K562 (cell line): ENCODE results near the gene SYF2. TPM values are rescaled to one million over a fixed set of nuclear protein-coding genes. Genes with fewer than 3 reads are reported as not detected.
A peak's percentile ranks its signal among the peaks of the same experiment; 100 is the strongest.

Experiments
- ATAC-seq: fragments of 200-7000 bp; cut with Tn5 transposase; 3 replicates; pipeline ENCODE4 v1.9.1; 2020; ENCODE audit warnings: moderate library complexity
- BruUV-seq: library from RNA; stranded (reverse); fragments of 400-500 nt; replicated peaks from 2 replicates; lab custom pipeline; 2021; lab: Mats Ljungman, UMichigan
- CTCF ChIA-PET: fragments of 300-600 bp; formaldehyde crosslinking; extraction: SDS; loops from one replicate; lab custom pipeline; 2021; ENCODE audit warnings: low intra/inter-chr PET ratio; lab: Yijun Ruan, JAX
- POLR2A ChIA-PET: fragments of 300-600, 350-650 bp; sonication (Branson Sonifier 250); formaldehyde crosslinking; extraction: SDS; loops from one replicate; lab custom pipeline; 2021; ENCODE audit warnings: antibody characterized with exemption, inconsistent platforms; lab: Yijun Ruan, JAX
- DNase-seq, 4 experiments: peaks; one replicate each; pipeline versions ENCODE4 v3.0.0 to v3.0.0-alpha.2; 2011 to 2018; ENCODE audit warnings: low spot score in 3 of 4, mixed read lengths in 3 of 4; ENCODE audit errors: extremely low read depth in 1 of 4
- FAIRE-seq: peaks from 2 replicates; lab custom pipeline; 2011; peaks lifted over from hg19 to GRCh38; lab: Jason Lieb, UNC
- H2AFZ ChIP-seq: 2 replicates; pipeline ENCODE4 v1.6.0; 2011; ENCODE audit warnings: low read depth, low read length, control low read depth, inconsistent platforms
- H3K27ac ChIP-seq: fragments of 200-600 bp; 3 replicates; pipeline ENCODE4 v1.8.0; 2011; ENCODE audit warnings: low read depth, mild to moderate bottlenecking, control low read depth, inconsistent platforms, low read length, moderate library complexity, mixed read lengths; ENCODE audit errors: extremely low read depth
- H3K27me3 ChIP-seq, 2 experiments: fragments of 300-600 bp in 1 of 2; 2 replicates in 1 of 2; 3 replicates in 1 of 2; pipeline versions ENCODE4 v1.6.0 to v1.8.0; 2011; ENCODE audit warnings: inconsistent platforms in 2 of 2, low read length in 2 of 2, mild to moderate bottlenecking in 1 of 2, mixed read lengths in 1 of 2, moderate library complexity in 1 of 2; ENCODE audit not compliant: control insufficient read depth in 2 of 2, insufficient read depth in 2 of 2
- H3K36me3 ChIP-seq: fragments of 300-600 bp; 3 replicates; pipeline ENCODE4 v1.8.0; 2011; ENCODE audit warnings: mild to moderate bottlenecking, low read length, inconsistent platforms; ENCODE audit not compliant: control insufficient read depth, insufficient read depth
- H3K4me1 ChIP-seq, 2 experiments: fragments of 200-600 bp in 1 of 2; replicated peaks in 1 of 2; 2 replicates in 1 of 2; 3 replicates in 1 of 2; pipeline versions ENCODE4 v1.5.1 to v1.8.0; 2011; ENCODE audit warnings: inconsistent platforms in 2 of 2, low read length in 2 of 2, mild to moderate bottlenecking in 1 of 2, mixed read lengths in 1 of 2, moderate library complexity in 1 of 2; ENCODE audit not compliant: control insufficient read depth in 2 of 2, insufficient read depth in 2 of 2
- H3K4me2 ChIP-seq: 2 replicates; pipeline ENCODE4 v1.6.1; 2011; ENCODE audit warnings: low read length, control low read depth, inconsistent platforms, mixed read lengths; ENCODE audit not compliant: insufficient read depth
- H3K4me3 ChIP-seq: fragments of 200-600 bp; sonication (generic), shearing (Covaris generic); 2 replicates; pipeline ENCODE4 v1.5.1; 2016; ENCODE audit warnings: control low read depth, inconsistent platforms
- H3K79me2 ChIP-seq: fragments of 200-600 bp; 3 replicates; pipeline ENCODE4 v1.8.0; 2011; ENCODE audit warnings: low read length, inconsistent platforms; ENCODE audit not compliant: control insufficient read depth, insufficient read depth
- H3K9ac ChIP-seq, 2 experiments: 2 replicates each; pipeline versions ENCODE4 v1.6.0 to v1.6.1; 2011; ENCODE audit warnings: low read depth in 2 of 2, low read length in 2 of 2, control low read depth in 1 of 2, inconsistent platforms in 1 of 2, mild to moderate bottlenecking in 1 of 2, mixed read lengths in 1 of 2; ENCODE audit not compliant: insufficient read depth in 1 of 2
- H3K9me1 ChIP-seq: one replicate; pipeline ENCODE4 v1.6.0; 2011; ENCODE audit warnings: inconsistent platforms, mild to moderate bottlenecking, low read length, moderate library complexity; ENCODE audit not compliant: control insufficient read depth, insufficient read depth
- H3K9me3 ChIP-seq: replicated peaks from 2 replicates; pipeline ENCODE4 v1.5.1; 2011; ENCODE audit warnings: low read depth, low read length, inconsistent platforms; ENCODE audit not compliant: control insufficient read depth, insufficient read depth
- H4K20me1 ChIP-seq: replicated peaks from 2 replicates; pipeline ENCODE4 v1.6.1; 2011; ENCODE audit warnings: low read length, inconsistent platforms, mixed read lengths; ENCODE audit not compliant: control insufficient read depth, insufficient read depth
- CEBPG ChIP-seq, 3 experiments: fragments of 200-800 bp in 1 of 3; sonication (Bioruptor generic) in 1 of 3; sonication (generic) in 1 of 3; formaldehyde crosslinking in 1 of 3; IDR thresholded peaks in 2 of 3; conservative IDR thresholded peaks in 1 of 3; 2 replicates each; pipeline versions ENCODE4 v1.6.1 to v1.8.0; 2016 to 2022; ENCODE audit warnings: missing compliant biosample characterization in 2 of 3, missing genetic modification characterization in 2 of 3, mild to moderate bottlenecking in 1 of 3, missing genetic modification reagents in 1 of 3
- GABPA ChIP-seq: fragments of 200-800 bp; sonication (Bioruptor generic); conservative IDR thresholded peaks from 2 replicates; pipeline ENCODE4 v1.6.1; 2016; ENCODE audit warnings: low read depth, missing genetic modification characterization, missing compliant biosample characterization
- HDAC6 ChIP-seq: IDR thresholded peaks from 2 replicates; pipeline ENCODE4 v1.6.1; 2012; ENCODE audit warnings: low read depth, mild to moderate bottlenecking, control low read depth, inconsistent platforms, low read length, moderate library complexity
- MIER1 ChIP-seq: fragments of 450-650 bp; IDR thresholded peaks from 2 replicates; pipeline ENCODE4 v1.6.1; 2016; ENCODE audit warnings: antibody characterized with exemption, mild to moderate bottlenecking, low read depth
- RBBP5 ChIP-seq: fragments of 200-600 bp; sonication (generic); IDR thresholded peaks from 2 replicates; pipeline ENCODE4 v1.6.1; 2012; ENCODE audit warnings: borderline replicate concordance, mild to moderate bottlenecking, low read length, control low read depth, inconsistent platforms; ENCODE audit not compliant: insufficient read depth, poor library complexity, severe bottlenecking
- SOX6 ChIP-seq: fragments of 450-650 bp; IDR thresholded peaks from 2 replicates; pipeline ENCODE4 v1.6.1; 2014; ENCODE audit warnings: mild to moderate bottlenecking
- SRF ChIP-seq, 2 experiments: fragments of 250-450, 450-650 bp in 1 of 2; sonication (Bioruptor Pico) in 1 of 2; sonication (generic) in 1 of 2; formaldehyde crosslinking; IDR thresholded peaks; 2 replicates each; pipeline versions ENCODE4 v1.5.0 to v1.5.1; 2020 to 2022; ENCODE audit warnings: mild to moderate bottlenecking in 1 of 2, missing genetic modification reagents in 1 of 2
- TEAD4 ChIP-seq, 2 experiments: sonication (generic) in 1 of 2; formaldehyde crosslinking in 1 of 2; IDR thresholded peaks; 2 replicates each; pipeline versions ENCODE4 v1.6.1 to v1.8.0; 2012 to 2022; ENCODE audit warnings: borderline replicate concordance in 1 of 2, inconsistent platforms in 1 of 2, low read length in 1 of 2, mild to moderate bottlenecking in 1 of 2, missing genetic modification reagents in 1 of 2
- ZNF197 ChIP-seq: fragments of 200-800 bp; sonication (Bioruptor generic); IDR thresholded peaks from 2 replicates; pipeline ENCODE4 v1.6.1; 2016; ENCODE audit warnings: low read depth, missing genetic modification characterization, missing compliant biosample characterization
- WGBS: fragments of 100-300 bp; shearing (Covaris generic); methylation state at CpG from one replicate; pipeline ENCODE4 v1.1.6; 2016; ENCODE audit warnings: low coverage, mixed read lengths; ENCODE audit not compliant: insufficient coverage; ENCODE audit errors: missing lambda C conversion rate; 5-methylcytosine and 5-hydroxymethylcytosine counted together
- in situ Hi-C: fragments of 300-500 bp; cut with MboI; formaldehyde crosslinking; loops from 4 replicates; pipeline ENCODE4 v1.15.0; 2018; ENCODE audit warnings: inconsistent platforms, mixed read lengths
- intact Hi-C: fragments of 100-400 bp; cut with micrococcal nuclease; formaldehyde crosslinking; loops from 2 replicates; pipeline ENCODE4 v1.14.2; 2022
- polyA plus RNA-seq, 8 experiments: library from polyadenylated mRNA; depleted of rRNA in 4 of 8; stranded (reverse) in 5 of 8; unstranded in 3 of 8; fragments of >200 nt; fragmentation: Nextera tagmentation in 2 of 8; fragmentation: Illumina TruSeq in 1 of 8; extraction: Ambion mirVana in 2 of 8; extraction: Trizol in 1 of 8; gene quantifications; 2 replicates each; pipeline versions ENCODE4 v1.2.1 to v1.2.3, GENCODE V29; 2011 to 2014; ENCODE audit warnings: inconsistent platforms in 1 of 8, missing spikeins in 1 of 8
- total RNA-seq, 7 experiments: library from RNA; depleted of rRNA in 6 of 7; stranded (reverse); fragments of >200 nt in 6 of 7; fragmentation: Illumina TruSeq in 2 of 7; extraction: Trizol in 2 of 7; gene quantifications; 2 replicates each; pipeline versions ENCODE4 v1.2.1 to v1.2.3, GENCODE V29; 2011 to 2021; ENCODE audit warnings: low replicate concordance in 1 of 7
- TF ChIP-seq, protein P1 (sequence below), 3 experiments: IDR thresholded peaks in 2 of 3; conservative IDR thresholded peaks in 1 of 3; 2 replicates each; pipeline ENCODE4 v1.5.1; 2011 to 2012; ENCODE audit warnings: low read length in 3 of 3, mild to moderate bottlenecking in 3 of 3, control low read depth in 2 of 3, improper control_type of control experiment in 1 of 3, inconsistent platforms in 1 of 3, low read depth in 1 of 3, mixed read lengths in 1 of 3, moderate library complexity in 1 of 3; ENCODE audit not compliant: insufficient read depth in 2 of 3
- TF ChIP-seq, protein P2 (sequence below): fragments of 450-650 bp; conservative IDR thresholded peaks from 2 replicates; pipeline ENCODE4 v1.6.1; 2016; ENCODE audit warnings: missing genetic modification characterization, low read depth, mild to moderate bottlenecking, control low read depth, missing compliant biosample characterization
- TF ChIP-seq, protein P3 (sequence below), 2 experiments: fragments of 450-650 bp in 1 of 2; IDR thresholded peaks; 2 replicates each; pipeline ENCODE4 v1.6.1; 2011 to 2017; ENCODE audit warnings: low read depth in 2 of 2, antibody characterized with exemption in 1 of 2, borderline replicate concordance in 1 of 2, low read length in 1 of 2, mild to moderate bottlenecking in 1 of 2, mixed read lengths in 1 of 2; ENCODE audit not compliant: control insufficient read depth in 1 of 2

The SYF2 gene
- total and polyA plus RNA-seq, 9 of the 15 experiments (the other 6 are each of a cell fraction or from before 2014, with no cell fraction given): 20.9 to 69.0 (median 43.2) TPM

DNA sequence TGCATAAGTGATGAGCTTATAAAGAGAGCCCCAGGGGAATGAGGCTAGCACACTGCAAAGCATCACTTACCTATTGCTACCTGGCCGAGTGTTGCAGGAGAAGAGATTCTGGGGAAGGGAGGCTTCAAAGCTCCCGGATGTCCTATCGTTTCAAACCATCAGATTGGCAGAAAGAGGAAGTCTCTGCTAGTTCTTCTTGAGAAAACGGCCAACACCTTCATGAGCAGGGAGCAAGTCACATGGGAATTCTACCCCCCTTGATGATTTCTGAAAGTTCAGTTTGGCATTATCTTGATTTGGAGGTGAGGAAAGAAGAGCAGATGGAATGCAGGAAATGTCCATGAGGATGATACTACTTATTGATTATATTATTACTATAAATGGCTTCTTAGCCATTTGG lies 16.2 kb downstream of the SYF2 start:
- Histone ChIP-seq H3K27me3 (0 out of 5 replicates have a peak, but pooled peaks cover 0 to 2% of the 10 kb centered on the region in 2 experiments), H3K9me3 (no peaks in the 10 kb centered on the region), H3K79me2 (no peaks in the 10 kb centered on the region), H3K27ac (no peak overlapping the region), H3K36me3 (peaks cover 3% of the 10 kb centered on the region; the same call in 1 of the 3 replicates), H3K4me1 (peaks cover 18 to 19% of the 10 kb centered on the region in 2 experiments), H3K9me1 (no peaks in the 10 kb centered on the region), H3K4me2 (0 out of 2 replicates have a peak overlapping the region, but pooled peaks have one; percentile 1), H4K20me1 (0 out of 2 replicates have a peak, but pooled peaks cover 2% of the 10 kb centered on the region), H3K4me3 (no peak overlapping the region), H3K9ac (no peak overlapping the region), H2AFZ (peak overlapping the region; percentile 79)
- no TSS peak for BruUV-seq
- ChIA-PET CTCF (interaction anchor here (0.6 kb wide), 1 partner anchor 13 kb away, joined by 5 read pairs; no protein-coding TSS in a partner anchor), POLR2A (interaction anchor here (0.6 to 13.3 kb wide), 6 partner anchors 8 to 104 kb away, joined by 3 to 113 read pairs (median 4); partner anchors contain the start of gene SYF2)
- peak; percentile 34; the same call in 2 of the 3 replicates for ATAC-seq
- in situ Hi-C loops: no loop called here
- intact Hi-C loops: no loop called here
- peak; percentile 54 for FAIRE-seq
- peak in 1 of 4 experiments; percentile 56 for DNase-seq
- WGBS: 3% methylated on average over 4 of the region's 4 CpGs
- peak; percentile 79; the same call in 1 of the 2 replicates for TF ChIP-seq ZNF197
- TF ChIP-seq SOX6: peak; percentile 29; the same call in 1 of the 2 replicates
- TF ChIP-seq TEAD4 (IDR thresholded peaks at IDR 0.05; ENCODE audit: low read length): peak; percentile 45; the same call in 1 of the 2 replicates
- no peak for TF ChIP-seq TEAD4 (CRISPR knock-in tag; IDR thresholded peaks at IDR 0.05; ENCODE audit: borderline replicate concordance)
- no peak for TF ChIP-seq MIER1
- TF ChIP-seq CEBPG (CRISPR knock-in tag; IDR thresholded peaks at IDR 0.05): no peak
- no peak for TF ChIP-seq CEBPG (tag; conservative IDR thresholded peaks at IDR 0.05 in 1 of 2, IDR thresholded peaks at IDR 0.05 in 1 of 2)
- TF ChIP-seq SRF (CRISPR knock-in tag; IDR thresholded peaks at IDR 0.05): peak in 1 of 2 experiments; percentile 56; a peak in 1 of 4 replicates
- TF ChIP-seq, protein P1, sequence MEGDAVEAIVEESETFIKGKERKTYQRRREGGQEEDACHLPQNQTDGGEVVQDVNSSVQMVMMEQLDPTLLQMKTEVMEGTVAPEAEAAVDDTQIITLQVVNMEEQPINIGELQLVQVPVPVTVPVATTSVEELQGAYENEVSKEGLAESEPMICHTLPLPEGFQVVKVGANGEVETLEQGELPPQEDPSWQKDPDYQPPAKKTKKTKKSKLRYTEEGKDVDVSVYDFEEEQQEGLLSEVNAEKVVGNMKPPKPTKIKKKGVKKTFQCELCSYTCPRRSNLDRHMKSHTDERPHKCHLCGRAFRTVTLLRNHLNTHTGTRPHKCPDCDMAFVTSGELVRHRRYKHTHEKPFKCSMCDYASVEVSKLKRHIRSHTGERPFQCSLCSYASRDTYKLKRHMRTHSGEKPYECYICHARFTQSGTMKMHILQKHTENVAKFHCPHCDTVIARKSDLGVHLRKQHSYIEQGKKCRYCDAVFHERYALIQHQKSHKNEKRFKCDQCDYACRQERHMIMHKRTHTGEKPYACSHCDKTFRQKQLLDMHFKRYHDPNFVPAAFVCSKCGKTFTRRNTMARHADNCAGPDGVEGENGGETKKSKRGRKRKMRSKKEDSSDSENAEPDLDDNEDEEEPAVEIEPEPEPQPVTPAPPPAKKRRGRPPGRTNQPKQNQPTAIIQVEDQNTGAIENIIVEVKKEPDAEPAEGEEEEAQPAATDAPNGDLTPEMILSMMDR (IDR thresholded peaks at IDR 0.05 in 2 of 3, conservative IDR thresholded peaks at IDR 0.05 in 1 of 3; ENCODE audit: insufficient read depth in 2 of 3, low read depth in 1 of 3, low read length in 3 of 3): no peak
- TF ChIP-seq, protein P2, sequence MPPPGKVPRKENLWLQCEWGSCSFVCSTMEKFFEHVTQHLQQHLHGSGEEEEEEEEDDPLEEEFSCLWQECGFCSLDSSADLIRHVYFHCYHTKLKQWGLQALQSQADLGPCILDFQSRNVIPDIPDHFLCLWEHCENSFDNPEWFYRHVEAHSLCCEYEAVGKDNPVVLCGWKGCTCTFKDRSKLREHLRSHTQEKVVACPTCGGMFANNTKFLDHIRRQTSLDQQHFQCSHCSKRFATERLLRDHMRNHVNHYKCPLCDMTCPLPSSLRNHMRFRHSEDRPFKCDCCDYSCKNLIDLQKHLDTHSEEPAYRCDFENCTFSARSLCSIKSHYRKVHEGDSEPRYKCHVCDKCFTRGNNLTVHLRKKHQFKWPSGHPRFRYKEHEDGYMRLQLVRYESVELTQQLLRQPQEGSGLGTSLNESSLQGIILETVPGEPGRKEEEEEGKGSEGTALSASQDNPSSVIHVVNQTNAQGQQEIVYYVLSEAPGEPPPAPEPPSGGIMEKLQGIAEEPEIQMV (tag): 0 out of 2 replicates have a peak, but pooled peaks have one; percentile 33
- TF ChIP-seq GABPA (tag): peak; percentile 43; the same call in 1 of the 2 replicates
- no peak for TF ChIP-seq HDAC6
- TF ChIP-seq RBBP5: no peak
- TF ChIP-seq, protein P3, sequence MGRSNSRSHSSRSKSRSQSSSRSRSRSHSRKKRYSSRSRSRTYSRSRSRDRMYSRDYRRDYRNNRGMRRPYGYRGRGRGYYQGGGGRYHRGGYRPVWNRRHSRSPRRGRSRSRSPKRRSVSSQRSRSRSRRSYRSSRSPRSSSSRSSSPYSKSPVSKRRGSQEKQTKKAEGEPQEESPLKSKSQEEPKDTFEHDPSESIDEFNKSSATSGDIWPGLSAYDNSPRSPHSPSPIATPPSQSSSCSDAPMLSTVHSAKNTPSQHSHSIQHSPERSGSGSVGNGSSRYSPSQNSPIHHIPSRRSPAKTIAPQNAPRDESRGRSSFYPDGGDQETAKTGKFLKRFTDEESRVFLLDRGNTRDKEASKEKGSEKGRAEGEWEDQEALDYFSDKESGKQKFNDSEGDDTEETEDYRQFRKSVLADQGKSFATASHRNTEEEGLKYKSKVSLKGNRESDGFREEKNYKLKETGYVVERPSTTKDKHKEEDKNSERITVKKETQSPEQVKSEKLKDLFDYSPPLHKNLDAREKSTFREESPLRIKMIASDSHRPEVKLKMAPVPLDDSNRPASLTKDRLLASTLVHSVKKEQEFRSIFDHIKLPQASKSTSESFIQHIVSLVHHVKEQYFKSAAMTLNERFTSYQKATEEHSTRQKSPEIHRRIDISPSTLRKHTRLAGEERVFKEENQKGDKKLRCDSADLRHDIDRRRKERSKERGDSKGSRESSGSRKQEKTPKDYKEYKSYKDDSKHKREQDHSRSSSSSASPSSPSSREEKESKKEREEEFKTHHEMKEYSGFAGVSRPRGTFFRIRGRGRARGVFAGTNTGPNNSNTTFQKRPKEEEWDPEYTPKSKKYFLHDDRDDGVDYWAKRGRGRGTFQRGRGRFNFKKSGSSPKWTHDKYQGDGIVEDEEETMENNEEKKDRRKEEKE (IDR thresholded peaks at IDR 0.05; ENCODE audit: borderline replicate concordance in 1 of 2, control insufficient read depth in 1 of 2, low read depth in 2 of 2, low read length in 1 of 2): no peak
